ENCODE measurements around the gene PNLIPRP2.

Gene PNLIPRP2

GRCh38 chr10:116657863-116658551 is 37.3 kb downstream of the PNLIPRP2 start:
- DNase-seq, result no peak

DNA sequence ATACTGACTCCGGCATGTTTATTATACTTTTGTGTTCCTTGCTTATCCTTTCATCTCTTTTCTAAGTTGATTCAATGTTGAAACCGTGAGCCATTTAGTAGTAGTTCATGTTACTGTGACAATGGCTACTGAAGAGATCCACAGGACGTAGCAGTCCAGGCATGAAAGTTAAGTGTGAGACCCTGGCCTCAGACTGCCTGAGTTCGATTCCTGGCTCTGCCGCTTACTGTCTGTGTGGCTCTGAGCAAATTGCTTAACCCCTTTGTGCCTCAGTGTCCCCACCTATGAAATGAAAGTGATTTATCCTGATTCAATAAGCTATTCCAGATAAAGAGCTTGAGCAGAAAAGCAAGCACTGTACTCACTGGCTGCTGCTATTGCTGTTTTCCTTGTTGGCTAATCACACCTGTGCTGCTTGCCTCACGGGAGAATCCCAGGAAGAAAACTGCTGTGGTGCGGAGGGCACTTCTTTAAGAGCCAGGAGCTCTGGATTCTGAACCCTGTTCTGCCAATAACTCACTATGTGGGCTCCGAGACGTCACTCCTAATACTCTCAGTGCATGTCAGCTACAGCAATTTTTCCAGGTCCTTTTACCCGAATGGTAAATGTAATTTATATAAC is 38.4 kb downstream of the PNLIPRP2 start:
- DNase-seq, result no peak

DNA sequence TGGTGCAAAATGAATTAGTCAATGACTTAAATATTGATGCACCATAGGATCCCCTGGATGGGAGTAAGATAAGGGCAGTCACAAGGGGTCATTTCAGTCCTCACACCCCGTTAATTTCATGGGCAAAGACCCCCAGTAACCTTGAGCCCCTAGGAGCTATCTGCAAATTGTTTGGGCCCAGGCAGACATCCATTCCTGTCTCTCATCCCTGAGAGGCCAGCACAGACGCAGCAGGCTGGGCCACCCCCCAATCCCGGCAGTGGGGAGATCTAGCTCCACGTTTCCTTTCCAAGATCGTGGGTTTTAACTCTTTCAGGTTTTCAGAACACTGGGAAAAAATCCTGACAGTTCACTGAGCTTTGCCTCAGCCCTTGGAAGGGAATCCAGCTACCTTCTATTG is 40.1 kb downstream of the PNLIPRP2 start:
- DNase-seq, result no peak

DNA sequence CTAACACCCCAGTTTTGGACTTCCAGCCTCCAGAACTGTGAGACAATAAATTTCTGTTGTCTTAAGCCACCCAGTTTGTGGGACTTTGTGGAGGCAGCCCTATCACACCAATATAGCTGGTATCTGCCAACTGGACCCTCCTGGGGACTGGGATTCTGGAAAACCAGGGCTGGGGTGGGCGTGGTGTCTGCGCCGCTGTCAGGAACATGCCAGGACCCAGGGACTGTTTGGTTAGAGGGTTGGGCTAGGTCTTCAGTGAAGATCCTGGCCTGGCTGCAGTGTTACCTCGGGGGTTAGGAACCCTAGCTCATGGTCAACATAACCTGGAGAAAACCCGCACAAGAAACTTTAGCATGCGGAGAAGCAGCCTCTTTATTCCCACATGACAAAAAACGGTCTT is 42.6 kb downstream of the PNLIPRP2 start:
- DNase-seq, result no peak

DNA sequence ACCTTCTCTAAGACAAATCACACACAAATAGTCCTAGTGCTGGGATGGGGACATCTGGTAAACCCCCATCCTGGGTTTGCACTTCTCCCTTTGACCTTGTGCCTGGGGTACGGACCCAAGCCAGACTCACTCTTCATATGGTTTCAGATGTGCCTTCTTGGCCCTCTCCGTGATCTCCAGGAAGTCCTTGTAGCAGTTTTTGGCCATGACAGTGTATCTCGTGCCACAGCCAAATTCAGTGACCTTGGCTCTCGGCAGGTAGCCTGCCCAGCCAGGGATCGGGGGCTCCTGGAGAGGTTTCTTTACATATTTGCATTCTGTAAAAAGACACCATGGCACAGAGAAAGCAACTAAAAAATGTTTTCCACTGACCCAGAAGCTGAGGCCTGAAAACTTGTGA is 43.9 kb downstream of the PNLIPRP2 start:
- DNase-seq, result no peak

DNA sequence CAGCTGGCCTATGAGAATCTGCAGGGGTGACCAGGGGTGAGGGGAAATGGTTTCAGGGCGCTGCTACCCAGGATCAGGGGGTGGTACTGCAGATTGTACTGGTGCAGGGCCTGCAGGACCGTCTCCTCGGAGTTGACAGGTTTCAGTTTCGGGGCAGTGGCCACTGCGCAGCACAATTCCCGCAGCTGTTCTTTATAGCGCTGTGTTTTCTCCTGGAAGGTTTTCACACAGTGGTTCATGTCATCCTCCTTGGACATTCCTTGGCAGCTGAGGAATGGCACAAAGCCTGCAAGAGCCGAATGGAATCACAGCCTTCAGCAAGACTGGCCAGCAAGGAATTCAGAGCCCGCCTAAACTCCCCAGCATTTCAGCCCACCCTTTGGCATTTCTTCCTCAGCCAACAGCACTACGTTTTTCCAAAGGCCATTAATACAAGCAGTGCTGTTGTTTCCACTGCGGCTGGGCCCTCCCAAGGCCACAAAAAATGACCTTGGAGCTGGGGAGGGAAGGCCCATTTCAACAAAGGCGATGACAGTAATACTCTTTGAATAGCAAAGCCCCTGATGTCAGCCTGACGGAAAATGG is 44.9 kb downstream of the PNLIPRP2 start:
- no peak for DNase-seq

GRCh38 chr10:116667484-116667883 is 46.7 kb downstream of the PNLIPRP2 start:
- DNase-seq, result no peak

GRCh38 chr10:116668018-116668417 is 47.3 kb downstream of the PNLIPRP2 start:
- no peak for DNase-seq

DNA sequence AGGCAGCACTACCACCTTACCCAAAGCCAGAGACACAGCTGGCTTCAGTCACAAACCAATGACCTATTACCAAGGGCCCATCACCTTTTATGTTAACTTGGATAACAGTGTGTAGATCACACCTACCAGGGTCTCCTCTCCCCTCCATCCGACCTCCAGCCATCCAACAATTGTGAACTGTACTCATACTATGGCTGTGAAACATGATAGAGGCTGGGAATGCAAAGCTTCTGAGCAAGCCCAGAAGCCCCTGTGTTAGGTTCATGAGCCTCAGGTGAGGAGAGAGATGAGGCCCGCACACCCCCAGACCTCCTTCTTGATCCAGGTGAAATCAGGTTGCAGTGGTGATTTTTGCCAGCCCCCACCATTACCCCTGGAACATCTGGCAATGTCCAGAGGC is 47.7 kb downstream of the PNLIPRP2 start:
- no peak for DNase-seq

GRCh38 chr10:116669080-116669479 is 48.3 kb downstream of the PNLIPRP2 start:
- DNase-seq, result no peak

DNA sequence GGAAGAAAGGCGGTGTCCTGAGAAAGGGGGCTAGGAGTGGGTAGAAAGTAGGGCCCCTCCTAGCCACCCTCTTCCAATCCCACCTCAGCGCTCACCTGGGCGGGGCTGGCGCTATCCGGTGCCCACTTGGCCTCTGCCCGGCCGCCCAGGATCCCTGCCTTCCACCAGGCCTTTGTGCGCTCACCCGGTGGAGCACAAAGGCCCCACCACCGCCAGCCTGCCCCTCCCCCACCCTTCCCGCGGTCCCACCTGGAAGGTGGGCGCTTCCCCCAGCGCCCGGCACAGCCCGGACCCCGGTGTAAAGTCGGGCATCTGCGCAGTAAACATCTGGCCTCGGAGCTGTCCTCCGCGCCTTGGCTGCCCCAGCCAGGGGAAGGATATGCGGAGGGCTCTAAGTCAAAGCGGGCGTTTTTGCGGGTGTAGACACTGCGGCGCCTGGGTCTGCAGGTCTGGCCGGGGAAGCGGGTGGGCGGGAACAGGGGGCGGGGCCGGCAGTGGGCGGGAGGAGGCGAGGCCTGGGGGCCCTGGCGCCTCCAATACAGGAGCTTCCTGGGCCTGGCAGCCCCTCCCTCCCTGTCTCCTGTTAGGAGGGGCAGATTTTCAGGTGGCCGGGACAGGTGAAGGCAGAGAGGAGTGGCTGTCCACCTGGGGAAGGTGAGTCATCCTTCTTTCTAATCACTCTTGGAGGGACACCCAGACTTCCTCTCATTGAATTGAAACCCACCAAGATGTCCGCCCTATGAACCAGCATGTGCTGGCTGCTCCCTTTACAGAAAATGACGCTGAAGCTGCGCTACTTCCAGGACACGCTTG is 49.3 kb downstream of the PNLIPRP2 start:
- DNase-seq, result no peak

- no peak for DNase-seq
Measured at GRCh38 chr10:116670706-116671105, 50.0 kb downstream of the PNLIPRP2 start.

DNA sequence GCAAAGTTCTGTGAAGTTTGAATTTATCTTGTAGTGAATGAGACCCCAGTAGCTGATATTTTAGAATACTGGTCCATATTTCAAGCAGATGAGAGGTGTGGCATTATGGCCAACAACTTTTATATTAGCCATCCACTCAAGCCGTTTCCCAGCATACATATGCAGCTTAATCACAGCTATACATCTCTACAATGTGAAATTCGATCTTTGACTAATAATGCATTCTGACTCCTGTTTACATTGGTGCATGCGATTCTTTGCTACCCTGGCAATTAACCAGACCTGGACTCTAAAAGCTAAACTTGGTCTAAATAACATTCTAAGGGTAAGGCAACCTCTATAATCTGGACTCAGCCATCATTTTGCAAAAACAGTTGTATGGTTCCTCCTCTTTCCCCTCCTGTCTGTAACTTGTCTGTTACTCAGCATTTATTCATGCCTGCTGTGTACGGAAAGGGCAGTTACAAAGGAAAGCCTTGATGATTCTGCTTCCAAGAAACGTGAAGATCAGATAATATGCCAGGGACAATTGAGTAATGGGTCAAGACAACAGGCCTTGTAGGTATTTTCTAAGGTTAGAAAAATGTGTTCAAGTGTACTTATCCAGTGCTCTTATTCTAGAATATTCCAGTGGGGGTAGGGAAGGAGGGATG is 50.6 kb downstream of the PNLIPRP2 start:
- DNase-seq, result no peak

- no peak for DNase-seq
Measured at GRCh38 chr10:116672891-116673290, 52.1 kb downstream of the PNLIPRP2 start.

- DNase-seq, result no peak
Measured at GRCh38 chr10:116673866-116674265, 53.1 kb downstream of the PNLIPRP2 start.

- no peak for DNase-seq
Measured at GRCh38 chr10:116674901-116675423, 54.2 kb downstream of the PNLIPRP2 start.

GRCh38 chr10:116676118-116676517 is 55.4 kb downstream of the PNLIPRP2 start:
- DNase-seq, result no peak

GRCh38 chr10:116676633-116677032 is 55.9 kb downstream of the PNLIPRP2 start:
- no peak for DNase-seq

GRCh38 chr10:116679351-116679750 is 58.6 kb downstream of the PNLIPRP2 start:
- no peak for DNase-seq

GRCh38 chr10:116683166-116683565 is 62.4 kb downstream of the PNLIPRP2 start:
- no peak for DNase-seq

DNA sequence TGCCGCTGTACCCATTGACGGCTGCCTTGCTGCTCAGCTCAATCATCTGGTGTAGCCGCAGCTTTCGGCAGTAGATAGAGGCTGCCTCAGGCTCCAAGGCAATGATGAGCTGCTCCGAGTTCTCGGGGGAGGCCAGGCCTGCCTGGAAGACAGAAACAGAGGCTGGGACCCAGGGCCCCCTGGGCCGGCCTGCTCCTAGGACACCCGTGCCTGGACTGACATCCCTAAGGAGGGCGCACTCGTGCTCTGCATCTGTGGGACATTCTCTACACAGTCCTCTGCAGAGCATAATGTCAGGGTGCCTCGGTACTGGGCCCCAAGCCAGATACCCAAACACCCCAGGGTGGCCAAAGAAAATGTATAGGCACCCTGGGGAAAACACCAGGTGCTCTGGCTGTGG is 63.1 kb downstream of the PNLIPRP2 start:
- no peak for DNase-seq

GRCh38 chr10:116684781-116685180 is 64.0 kb downstream of the PNLIPRP2 start:
- no peak for DNase-seq

GRCh38 chr10:116685807-116686206 is 65.1 kb downstream of the PNLIPRP2 start:
- DNase-seq, result no peak
